GM12878 (cell line): Measurements from ENCODE around the gene C10orf71. TPM values are rescaled to one million over a fixed set of nuclear protein-coding genes. Genes with fewer than 3 reads are reported as not detected.

Source experiments
- CBX3 ChIP-seq: fragments of 200-600 bp; sonication (generic); IDR thresholded peaks from 2 replicates; pipeline ENCODE4 v1.6.1; 2016; ENCODE audit warnings: low read depth, borderline replicate concordance
- MTA3 ChIP-seq: IDR thresholded peaks from 2 replicates; pipeline ENCODE4 v1.6.1; 2012; ENCODE audit warnings: low read length, inconsistent platforms, borderline replicate concordance
- PML ChIP-seq: IDR thresholded peaks from 2 replicates; pipeline ENCODE4 v1.6.1; 2012; ENCODE audit warnings: low read length, inconsistent platforms
- TCF7 ChIP-seq: IDR thresholded peaks from 2 replicates; pipeline ENCODE4 v1.6.1; 2014; ENCODE audit warnings: antibody characterized with exemption, borderline replicate concordance
- ZNF274 ChIP-seq: IDR thresholded peaks from one replicate; pipeline ENCODE4 v1.8.0; 2011; ENCODE audit not compliant: insufficient read length, insufficient read depth
- ZNF384 ChIP-seq: IDR thresholded peaks from 2 replicates; pipeline ENCODE4 v1.6.1; 2012; ENCODE audit warnings: low read depth, mild to moderate bottlenecking, low read length, improper control_type of control experiment, borderline replicate concordance
- polyA plus RNA-seq, 11 experiments: library from polyadenylated mRNA; depleted of rRNA in 4 of 11; unstranded in 6 of 11; stranded (reverse) in 5 of 11; fragments of >200 nt; fragmentation: Nextera tagmentation in 4 of 11; fragmentation: Illumina TruSeq in 1 of 11; extraction: Ambion mirVana in 4 of 11; extraction: Trizol in 1 of 11; gene quantifications; 1 replicate in 1 of 11; 2 replicates in 10 of 11; pipeline versions ENCODE4 v1.2.1 to v1.2.3, GENCODE V29; 2011 to 2016; ENCODE audit warnings: inconsistent platforms in 2 of 11, missing spikeins in 2 of 11, low read depth in 1 of 11
- total RNA-seq, 4 experiments: library from RNA; depleted of rRNA in 3 of 4; stranded (reverse); fragments of >200 nt in 3 of 4; fragmentation: Illumina TruSeq in 1 of 4; extraction: Trizol in 1 of 4; gene quantifications; 2 replicates each; pipeline versions ENCODE4 v1.2.1 to v1.2.3, GENCODE V29; 2013 to 2021
- TF ChIP-seq, protein P1 (sequence below): fragments of 450-650 bp; formaldehyde crosslinking; IDR thresholded peaks from 2 replicates; pipeline ENCODE4 v1.5.0; 2022; ENCODE audit warnings: mild to moderate bottlenecking, missing genetic modification characterization
- TF ChIP-seq, protein P2 (sequence below): fragments of 450-650 bp; IDR thresholded peaks from 2 replicates; pipeline ENCODE4 v1.6.1; 2016; ENCODE audit warnings: mild to moderate bottlenecking
- TF ChIP-seq, protein P3 (sequence below): fragments of 450-650 bp; IDR thresholded peaks from 2 replicates; pipeline ENCODE4 v1.6.1; 2014; ENCODE audit warnings: mild to moderate bottlenecking

C10orf71 gene
- total and polyA plus RNA-seq, 10 of the 15 experiments (the other 5 are each of a cell fraction or from before 2014, with no cell fraction given), result not detected

DNA sequence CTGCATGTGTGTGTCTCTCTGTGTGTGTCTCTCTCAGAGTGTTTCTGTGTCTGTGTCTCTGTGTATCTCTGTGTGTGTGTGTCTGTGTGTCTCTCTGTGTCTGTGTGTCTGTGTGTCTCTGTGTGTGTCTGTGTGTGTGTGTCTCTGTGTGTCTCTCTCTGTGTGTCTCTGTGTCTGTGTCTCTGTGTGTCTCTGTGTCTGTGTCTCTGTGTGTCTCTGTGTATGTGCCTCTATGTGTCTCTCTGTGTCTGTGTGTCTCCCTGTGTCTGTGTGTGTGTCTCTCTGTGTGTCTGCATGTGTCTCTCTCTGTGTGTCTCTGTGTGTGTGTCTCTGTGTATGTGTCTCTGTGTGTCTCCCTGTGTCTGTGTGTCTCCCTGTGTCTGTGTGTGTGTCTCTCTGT, 44.8 kb upstream of the C10orf71 start (continued):
- TF ChIP-seq, protein P1, sequence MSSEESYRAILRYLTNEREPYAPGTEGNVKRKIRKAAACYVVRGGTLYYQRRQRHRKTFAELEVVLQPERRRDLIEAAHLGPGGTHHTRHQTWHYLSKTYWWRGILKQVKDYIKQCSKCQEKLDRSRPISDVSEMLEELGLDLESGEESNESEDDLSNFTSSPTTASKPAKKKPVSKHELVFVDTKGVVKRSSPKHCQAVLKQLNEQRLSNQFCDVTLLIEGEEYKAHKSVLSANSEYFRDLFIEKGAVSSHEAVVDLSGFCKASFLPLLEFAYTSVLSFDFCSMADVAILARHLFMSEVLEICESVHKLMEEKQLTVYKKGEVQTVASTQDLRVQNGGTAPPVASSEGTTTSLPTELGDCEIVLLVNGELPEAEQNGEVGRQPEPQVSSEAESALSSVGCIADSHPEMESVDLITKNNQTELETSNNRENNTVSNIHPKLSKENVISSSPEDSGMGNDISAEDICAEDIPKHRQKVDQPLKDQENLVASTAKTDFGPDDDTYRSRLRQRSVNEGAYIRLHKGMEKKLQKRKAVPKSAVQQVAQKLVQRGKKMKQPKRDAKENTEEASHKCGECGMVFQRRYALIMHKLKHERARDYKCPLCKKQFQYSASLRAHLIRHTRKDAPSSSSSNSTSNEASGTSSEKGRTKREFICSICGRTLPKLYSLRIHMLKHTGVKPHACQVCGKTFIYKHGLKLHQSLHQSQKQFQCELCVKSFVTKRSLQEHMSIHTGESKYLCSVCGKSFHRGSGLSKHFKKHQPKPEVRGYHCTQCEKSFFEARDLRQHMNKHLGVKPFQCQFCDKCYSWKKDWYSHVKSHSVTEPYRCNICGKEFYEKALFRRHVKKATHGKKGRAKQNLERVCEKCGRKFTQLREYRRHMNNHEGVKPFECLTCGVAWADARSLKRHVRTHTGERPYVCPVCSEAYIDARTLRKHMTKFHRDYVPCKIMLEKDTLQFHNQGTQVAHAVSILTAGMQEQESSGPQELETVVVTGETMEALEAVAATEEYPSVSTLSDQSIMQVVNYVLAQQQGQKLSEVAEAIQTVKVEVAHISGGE (CRISPR knock-in tag), result no peak
- TF ChIP-seq CBX3 (no peak), ZNF384 (no peak), TCF7 (no peak), MTA3 (no peak), ZNF274 (no peak), PML (no peak)
- TF ChIP-seq, protein P2, sequence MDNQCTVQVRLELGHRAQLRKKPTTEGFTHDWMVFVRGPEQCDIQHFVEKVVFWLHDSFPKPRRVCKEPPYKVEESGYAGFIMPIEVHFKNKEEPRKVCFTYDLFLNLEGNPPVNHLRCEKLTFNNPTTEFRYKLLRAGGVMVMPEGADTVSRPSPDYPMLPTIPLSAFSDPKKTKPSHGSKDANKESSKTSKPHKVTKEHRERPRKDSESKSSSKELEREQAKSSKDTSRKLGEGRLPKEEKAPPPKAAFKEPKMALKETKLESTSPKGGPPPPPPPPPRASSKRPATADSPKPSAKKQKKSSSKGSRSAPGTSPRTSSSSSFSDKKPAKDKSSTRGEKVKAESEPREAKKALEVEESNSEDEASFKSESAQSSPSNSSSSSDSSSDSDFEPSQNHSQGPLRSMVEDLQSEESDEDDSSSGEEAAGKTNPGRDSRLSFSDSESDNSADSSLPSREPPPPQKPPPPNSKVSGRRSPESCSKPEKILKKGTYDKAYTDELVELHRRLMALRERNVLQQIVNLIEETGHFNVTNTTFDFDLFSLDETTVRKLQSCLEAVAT, result no peak
- TF ChIP-seq, protein P3, sequence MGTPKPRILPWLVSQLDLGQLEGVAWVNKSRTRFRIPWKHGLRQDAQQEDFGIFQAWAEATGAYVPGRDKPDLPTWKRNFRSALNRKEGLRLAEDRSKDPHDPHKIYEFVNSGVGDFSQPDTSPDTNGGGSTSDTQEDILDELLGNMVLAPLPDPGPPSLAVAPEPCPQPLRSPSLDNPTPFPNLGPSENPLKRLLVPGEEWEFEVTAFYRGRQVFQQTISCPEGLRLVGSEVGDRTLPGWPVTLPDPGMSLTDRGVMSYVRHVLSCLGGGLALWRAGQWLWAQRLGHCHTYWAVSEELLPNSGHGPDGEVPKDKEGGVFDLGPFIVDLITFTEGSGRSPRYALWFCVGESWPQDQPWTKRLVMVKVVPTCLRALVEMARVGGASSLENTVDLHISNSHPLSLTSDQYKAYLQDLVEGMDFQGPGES, result no peak
